ENCODE measurements around the gene ATXN7L3.

ATXN7L3 gene

DNA sequence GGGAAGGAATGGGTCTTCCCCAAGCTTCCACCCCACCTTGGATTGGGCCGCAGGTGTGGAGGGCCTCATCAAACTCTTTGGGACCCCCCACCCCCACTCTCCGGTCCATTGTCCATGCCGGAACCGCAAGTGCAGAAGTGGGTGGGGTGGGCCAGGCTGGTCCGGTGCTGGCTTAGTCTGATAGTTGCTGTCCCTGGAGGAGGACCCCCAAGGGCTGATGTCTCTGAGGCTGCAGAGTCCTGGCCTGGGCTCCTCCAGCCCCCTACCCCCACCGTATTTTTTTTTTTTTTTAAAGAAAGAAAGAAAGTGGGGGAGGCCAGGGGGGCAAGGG lies 7.1 kb upstream of the ATXN7L3 start:
- Histone ChIP-seq H3K79me2 (ENCODE audit: insufficient read depth, low read length) (peaks cover 7% of the 10 kb centered on the region; the same call in 1 of the 2 replicates), H3K27me3 (ENCODE audit: low read length) (no peaks in the 10 kb centered on the region), H3K4me2 (ENCODE audit: low read depth, low read length, poor library complexity, severe bottlenecking) (no peak overlapping the region), H3K9ac (ENCODE audit: low read length) (no peak overlapping the region), H3K4me3 (ENCODE audit: insufficient read depth, low read length, poor library complexity, severe bottlenecking) (no peak overlapping the region), H2AFZ (ENCODE audit: low read depth, low read length, severe bottlenecking) (no peak overlapping the region), H3K9me3 (ENCODE audit: insufficient read depth, low read length) (no peaks in the 10 kb centered on the region), H3K36me3 (ENCODE audit: low read length) (peaks cover 11% of the 10 kb centered on the region; the same call in 1 of the 2 replicates), H3K9me2 (replicated peaks; ENCODE audit: insufficient read depth, low read length) (no peaks in the 10 kb centered on the region), H3K27ac (ENCODE audit: low read depth, low read length) (no peak overlapping the region), H3F3A (ENCODE audit: insufficient read depth) (peaks cover 31% of the 10 kb centered on the region), H4K20me1 (ENCODE audit: low read depth, low read length) (no peaks in the 10 kb centered on the region)
- TF ChIP-seq, protein P1, sequence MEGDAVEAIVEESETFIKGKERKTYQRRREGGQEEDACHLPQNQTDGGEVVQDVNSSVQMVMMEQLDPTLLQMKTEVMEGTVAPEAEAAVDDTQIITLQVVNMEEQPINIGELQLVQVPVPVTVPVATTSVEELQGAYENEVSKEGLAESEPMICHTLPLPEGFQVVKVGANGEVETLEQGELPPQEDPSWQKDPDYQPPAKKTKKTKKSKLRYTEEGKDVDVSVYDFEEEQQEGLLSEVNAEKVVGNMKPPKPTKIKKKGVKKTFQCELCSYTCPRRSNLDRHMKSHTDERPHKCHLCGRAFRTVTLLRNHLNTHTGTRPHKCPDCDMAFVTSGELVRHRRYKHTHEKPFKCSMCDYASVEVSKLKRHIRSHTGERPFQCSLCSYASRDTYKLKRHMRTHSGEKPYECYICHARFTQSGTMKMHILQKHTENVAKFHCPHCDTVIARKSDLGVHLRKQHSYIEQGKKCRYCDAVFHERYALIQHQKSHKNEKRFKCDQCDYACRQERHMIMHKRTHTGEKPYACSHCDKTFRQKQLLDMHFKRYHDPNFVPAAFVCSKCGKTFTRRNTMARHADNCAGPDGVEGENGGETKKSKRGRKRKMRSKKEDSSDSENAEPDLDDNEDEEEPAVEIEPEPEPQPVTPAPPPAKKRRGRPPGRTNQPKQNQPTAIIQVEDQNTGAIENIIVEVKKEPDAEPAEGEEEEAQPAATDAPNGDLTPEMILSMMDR (IDR thresholded peaks at IDR 0.05; ENCODE audit: insufficient read depth, low read length, poor library complexity, severe bottlenecking) = no peak
- TF ChIP-seq EZH2phosphoT487 (conservative IDR thresholded peaks at IDR 0.05; ENCODE audit: low read length) = no peak

GRCh38 chr17:44205962-44206824 lies 6.5 kb upstream of the ATXN7L3 start:
- Histone ChIP-seq H2AFZ (ENCODE audit: low read depth, low read length, severe bottlenecking) (no peak overlapping the region), H3K9ac (ENCODE audit: low read length) (no peak overlapping the region), H3K9me2 (replicated peaks; ENCODE audit: insufficient read depth, low read length) (no peaks in the 10 kb centered on the region), H4K20me1 (ENCODE audit: low read depth, low read length) (no peaks in the 10 kb centered on the region), H3K9me3 (ENCODE audit: insufficient read depth, low read length) (no peaks in the 10 kb centered on the region), H3K27me3 (ENCODE audit: low read length) (no peaks in the 10 kb centered on the region), H3K4me2 (ENCODE audit: low read depth, low read length, poor library complexity, severe bottlenecking) (no peak overlapping the region), H3K27ac (ENCODE audit: low read depth, low read length) (no peak overlapping the region), H3F3A (ENCODE audit: insufficient read depth) (peaks cover 32% of the 10 kb centered on the region), H3K36me3 (ENCODE audit: low read length) (peaks cover 11% of the 10 kb centered on the region; the same call in 1 of the 2 replicates), H3K4me3 (ENCODE audit: insufficient read depth, low read length, poor library complexity, severe bottlenecking) (no peak overlapping the region), H3K79me2 (ENCODE audit: insufficient read depth, low read length) (peaks cover 7% of the 10 kb centered on the region; the same call in 1 of the 2 replicates)
- TF ChIP-seq, protein P1 (IDR thresholded peaks at IDR 0.05; ENCODE audit: insufficient read depth, low read length, poor library complexity, severe bottlenecking) = peak; percentile 14
- no peak for TF ChIP-seq EZH2phosphoT487 (conservative IDR thresholded peaks at IDR 0.05; ENCODE audit: low read length)

DNA sequence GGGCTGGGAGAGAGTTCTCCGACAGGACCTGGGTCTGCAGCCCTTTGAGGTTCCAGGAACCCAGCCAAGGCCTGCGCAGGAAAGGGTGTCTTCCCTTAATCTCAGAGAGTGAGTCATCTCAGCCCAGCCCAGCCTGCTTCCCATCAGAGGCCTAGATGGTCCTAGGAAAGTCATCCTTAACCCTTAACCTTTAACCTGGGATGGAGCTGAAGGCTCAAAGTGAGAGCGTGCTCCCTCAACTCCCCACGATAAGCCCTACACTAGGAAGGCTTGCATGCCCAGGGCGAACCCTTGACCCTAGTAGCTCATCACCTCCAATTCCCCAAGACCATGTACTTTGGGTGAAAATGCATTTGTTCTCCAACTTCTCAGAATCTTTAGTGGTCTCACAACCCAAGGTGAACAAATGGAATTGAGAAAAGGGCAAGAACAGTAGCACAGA lies 4.8 kb upstream of the ATXN7L3 start:
- TF ChIP-seq EZH2phosphoT487 (conservative IDR thresholded peaks at IDR 0.05; ENCODE audit: low read length) = no peak
- TF ChIP-seq, protein P1 (IDR thresholded peaks at IDR 0.05; ENCODE audit: insufficient read depth, low read length, poor library complexity, severe bottlenecking) = no peak
- no peak overlapping the region for H3K4me2 ChIP-seq (ENCODE audit: low read depth, low read length, poor library complexity, severe bottlenecking)

More for the DNA sequence above, 4.8 kb upstream of the ATXN7L3 start:
- Histone ChIP-seq H3K9me2 (replicated peaks; ENCODE audit: insufficient read depth, low read length) (no peaks in the 10 kb centered on the region), H3K36me3 (ENCODE audit: low read length) (peaks cover 8% of the 10 kb centered on the region; the same call in 1 of the 2 replicates), H3K9me3 (ENCODE audit: insufficient read depth, low read length) (no peaks in the 10 kb centered on the region), H3K27me3 (ENCODE audit: low read length) (no peaks in the 10 kb centered on the region), H3K79me2 (ENCODE audit: insufficient read depth, low read length) (peaks cover under 1% of the 10 kb centered on the region; the same call in 1 of the 2 replicates), H3K9ac (ENCODE audit: low read length) (no peak overlapping the region), H4K20me1 (ENCODE audit: low read depth, low read length) (no peaks in the 10 kb centered on the region), H3F3A (ENCODE audit: insufficient read depth) (peaks cover 34% of the 10 kb centered on the region), H3K27ac (ENCODE audit: low read depth, low read length) (peak overlapping the region; percentile 19; the same call in 1 of the 2 replicates), H2AFZ (ENCODE audit: low read depth, low read length, severe bottlenecking) (no peak overlapping the region), H3K4me3 (ENCODE audit: insufficient read depth, low read length, poor library complexity, severe bottlenecking) (no peak overlapping the region)
